ENCODE measurements around the gene PRIMA1.

Gene PRIMA1

GRCh38 chr14:93757206-93757605 is 31.1 kb downstream of the PRIMA1 start:
- DNase-seq (ENCODE audit: low read depth in 2 of 2): no peak

- DNase-seq (ENCODE audit: low read depth in 2 of 2): no peak
Observed at GRCh38 chr14:93753647-93754046, 34.6 kb downstream of the PRIMA1 start.

- DNase-seq (ENCODE audit: low read depth in 2 of 2): no peak
Observed at GRCh38 chr14:93752980-93753561, 35.2 kb downstream of the PRIMA1 start.

GRCh38 chr14:93751946-93752655 is 36.2 kb downstream of the PRIMA1 start:
- DNase-seq (ENCODE audit: low read depth in 2 of 2): no peak

- DNase-seq (ENCODE audit: low read depth in 2 of 2): no peak
Observed at GRCh38 chr14:93749076-93749420, 39.2 kb downstream of the PRIMA1 start.

- DNase-seq (ENCODE audit: low read depth in 2 of 2): no peak
Observed at GRCh38 chr14:93748208-93749075, 39.8 kb downstream of the PRIMA1 start.

- no peak for DNase-seq (ENCODE audit: low read depth in 2 of 2)
Observed at GRCh38 chr14:93747560-93747959, 40.7 kb downstream of the PRIMA1 start.

GRCh38 chr14:93747102-93747501 is 41.2 kb downstream of the PRIMA1 start:
- DNase-seq (ENCODE audit: low read depth in 2 of 2): no peak

GRCh38 chr14:93745603-93746273 is 42.5 kb downstream of the PRIMA1 start:
- DNase-seq (ENCODE audit: low read depth in 2 of 2): no peak

GRCh38 chr14:93744876-93745275 is 43.4 kb downstream of the PRIMA1 start:
- DNase-seq (ENCODE audit: low read depth in 2 of 2): no peak

- DNase-seq (ENCODE audit: low read depth in 2 of 2): no peak
Observed at GRCh38 chr14:93744176-93744575, 44.1 kb downstream of the PRIMA1 start.

GRCh38 chr14:93743270-93744060 is 44.8 kb downstream of the PRIMA1 start:
- no peak for DNase-seq (ENCODE audit: low read depth in 2 of 2)

GRCh38 chr14:93742761-93743160 is 45.5 kb downstream of the PRIMA1 start:
- no peak for DNase-seq (ENCODE audit: low read depth in 2 of 2)

GRCh38 chr14:93741556-93742230 is 46.6 kb downstream of the PRIMA1 start:
- DNase-seq (ENCODE audit: low read depth in 2 of 2): no peak

GRCh38 chr14:93737634-93738033 is 50.7 kb downstream of the PRIMA1 start:
- no peak for DNase-seq (ENCODE audit: low read depth in 2 of 2)

GRCh38 chr14:93736378-93737014 is 51.8 kb downstream of the PRIMA1 start:
- DNase-seq (ENCODE audit: low read depth in 2 of 2): no peak

GRCh38 chr14:93735206-93735605 is 53.1 kb downstream of the PRIMA1 start:
- DNase-seq (ENCODE audit: low read depth in 2 of 2): no peak

GRCh38 chr14:93734086-93734822 is 54.0 kb downstream of the PRIMA1 start:
- DNase-seq (ENCODE audit: low read depth in 2 of 2): no peak

- DNase-seq (ENCODE audit: low read depth in 2 of 2): no peak
Observed at GRCh38 chr14:93733631-93734030, 54.7 kb downstream of the PRIMA1 start.

- no peak for DNase-seq (ENCODE audit: low read depth in 2 of 2)
Observed at GRCh38 chr14:93733231-93733630, 55.1 kb downstream of the PRIMA1 start.
